NCI-H146 treated with DMSO at 0.1 percent for 48 hours (cell line): Measurements from ENCODE around the gene IL13RA2.

ENCODE experiments used
- DNase-seq: peaks from one replicate; lab custom pipeline; 2025; ENCODE audit not compliant: unreplicated experiment; lab: John Stamatoyannopoulos, UW

Gene IL13RA2, protein sequence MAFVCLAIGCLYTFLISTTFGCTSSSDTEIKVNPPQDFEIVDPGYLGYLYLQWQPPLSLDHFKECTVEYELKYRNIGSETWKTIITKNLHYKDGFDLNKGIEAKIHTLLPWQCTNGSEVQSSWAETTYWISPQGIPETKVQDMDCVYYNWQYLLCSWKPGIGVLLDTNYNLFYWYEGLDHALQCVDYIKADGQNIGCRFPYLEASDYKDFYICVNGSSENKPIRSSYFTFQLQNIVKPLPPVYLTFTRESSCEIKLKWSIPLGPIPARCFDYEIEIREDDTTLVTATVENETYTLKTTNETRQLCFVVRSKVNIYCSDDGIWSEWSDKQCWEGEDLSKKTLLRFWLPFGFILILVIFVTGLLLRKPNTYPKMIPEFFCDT

DNA sequence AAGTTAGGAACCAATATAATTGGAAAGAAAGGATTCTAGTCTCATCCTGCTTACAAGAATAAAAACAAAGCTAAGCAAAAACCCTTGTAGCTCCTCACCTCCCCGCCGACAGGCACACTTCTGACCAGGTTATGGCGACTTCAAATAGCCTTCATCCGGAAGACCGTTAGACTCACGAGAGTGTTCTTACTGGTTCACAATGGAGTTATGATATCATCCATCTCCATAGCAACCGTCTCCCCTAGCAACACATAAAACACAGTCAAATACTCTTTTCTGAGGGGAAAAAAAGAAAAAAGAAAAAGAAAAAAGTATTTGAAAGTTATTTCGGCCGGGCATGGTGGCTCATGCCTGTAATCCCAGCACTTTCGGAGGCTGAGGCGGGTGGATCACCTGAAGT lies at the start of gene IL13RA2:
Gene IL13RA2 (minus strand): TSS at position 162 of the 400 bp plus-strand sequence. CDS start 347 bp downstream, outside the sequence.
- DNase-seq = no peak

DNA sequence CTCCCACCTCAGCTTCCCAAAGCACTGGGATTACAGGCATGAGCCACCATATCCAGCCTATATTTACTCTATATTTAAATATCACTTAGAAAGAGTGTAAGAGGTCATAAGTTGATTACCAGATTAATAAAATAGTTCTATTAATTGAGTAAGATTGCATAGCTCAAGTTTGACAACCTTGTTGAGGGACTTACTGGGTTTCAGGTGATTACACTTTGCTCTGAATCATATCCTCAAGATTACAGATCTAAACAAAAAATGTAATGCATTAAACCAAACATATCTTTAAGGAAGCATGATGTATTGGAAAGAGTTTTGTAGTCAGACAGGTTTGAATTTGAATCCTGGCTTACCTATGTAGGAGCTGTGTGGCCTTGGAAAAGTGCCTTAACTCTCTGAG lies 47.9 kb upstream of the IL13RA2 start:
- no peak for DNase-seq

DNA sequence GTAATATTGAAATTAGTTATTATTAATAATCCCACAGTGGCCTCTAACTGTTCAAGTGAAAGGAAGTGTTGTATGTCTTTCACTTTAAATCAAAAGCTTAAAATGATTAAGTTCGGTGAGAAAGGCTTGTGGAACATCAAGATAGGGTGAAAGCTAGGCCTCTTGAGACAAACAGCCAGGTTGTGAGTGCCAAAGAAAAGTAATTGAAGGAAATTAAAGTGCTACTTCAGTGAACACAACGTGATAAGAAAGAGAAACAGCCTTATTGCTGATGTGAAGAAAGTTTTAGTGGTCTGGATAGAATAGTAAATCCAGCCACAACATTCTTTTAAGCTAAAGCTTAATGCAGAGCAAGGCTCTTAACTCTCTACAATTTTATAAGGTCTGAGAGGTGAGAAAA lies 42.6 kb upstream of the IL13RA2 start:
- DNase-seq = no peak

DNA sequence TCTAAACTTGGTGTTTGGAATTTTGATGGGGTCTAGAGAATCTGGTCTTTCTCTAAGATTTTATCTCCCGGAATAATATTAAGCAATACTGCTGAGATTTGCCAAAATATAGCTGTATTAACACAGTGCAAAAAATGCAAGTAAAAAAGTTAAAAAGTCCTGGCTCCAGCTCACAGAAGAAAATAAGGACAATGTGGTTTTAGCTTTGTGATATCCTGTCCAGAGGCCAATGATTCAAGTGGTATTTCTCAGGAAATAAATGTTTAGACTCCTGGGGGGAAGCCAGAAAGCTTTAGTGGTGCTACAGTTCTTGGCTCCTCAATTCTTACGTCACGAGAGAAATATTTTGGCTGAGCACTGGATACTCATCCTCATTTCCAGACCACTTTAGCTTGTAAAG lies 40.9 kb upstream of the IL13RA2 start:
- no peak for DNase-seq

DNA sequence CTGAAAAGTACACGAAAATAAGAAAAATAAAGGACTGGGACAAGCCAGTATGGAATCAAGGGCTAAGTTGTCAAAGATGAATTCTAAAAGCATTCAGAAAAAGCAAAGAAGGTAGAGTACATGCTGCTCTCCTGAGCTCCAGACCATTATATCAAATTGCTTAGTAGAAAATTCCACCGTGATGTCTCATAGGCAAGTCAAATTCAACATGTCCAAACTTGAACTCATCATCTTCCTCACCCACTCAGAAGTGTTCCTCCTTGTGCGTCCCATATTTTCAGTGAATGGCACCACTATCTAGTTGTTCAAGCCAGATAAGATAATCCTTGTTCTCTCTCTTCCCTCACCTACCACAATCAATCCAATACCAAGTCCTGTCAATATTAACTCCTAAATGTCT lies 37.5 kb upstream of the IL13RA2 start:
- DNase-seq = no peak

DNA sequence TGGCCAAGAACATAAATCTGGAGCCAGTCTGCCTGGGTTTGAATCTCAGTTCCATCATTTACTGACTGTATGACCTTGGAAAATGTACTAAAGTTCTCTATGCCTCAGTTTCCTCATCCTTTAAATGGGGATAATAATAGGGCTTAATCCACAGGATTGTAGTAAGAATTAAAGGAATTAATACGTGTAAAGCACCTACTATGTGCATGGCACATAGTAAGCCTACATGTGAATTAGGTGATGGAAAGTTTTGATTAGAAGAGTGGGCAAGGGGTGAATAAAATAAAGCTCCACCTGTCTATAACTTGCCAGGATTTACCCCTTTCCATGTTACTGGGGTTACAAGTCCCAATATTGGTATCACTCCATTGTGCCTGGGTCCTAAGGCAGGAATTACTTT lies 35.8 kb upstream of the IL13RA2 start:
- no peak for DNase-seq

DNA sequence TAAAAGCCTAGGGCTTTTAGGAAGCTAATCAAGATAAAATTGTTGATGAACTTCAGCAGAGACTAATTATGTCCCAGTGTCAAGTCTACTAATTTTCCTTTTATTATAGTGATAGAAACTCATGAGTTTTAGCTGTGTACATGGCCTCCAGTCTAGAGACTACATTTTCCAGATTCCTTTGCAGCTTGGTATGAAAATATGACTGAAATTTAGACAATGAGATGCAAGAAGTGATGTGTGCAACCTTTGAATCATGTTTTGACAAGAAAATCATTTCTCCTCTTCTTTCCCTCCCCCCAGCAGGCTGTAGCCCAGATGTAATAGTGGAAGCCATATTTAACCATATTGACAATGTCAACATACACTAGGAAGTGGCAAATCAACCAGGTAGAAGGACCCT lies 30.3 kb upstream of the IL13RA2 start:
- no peak for DNase-seq

DNA sequence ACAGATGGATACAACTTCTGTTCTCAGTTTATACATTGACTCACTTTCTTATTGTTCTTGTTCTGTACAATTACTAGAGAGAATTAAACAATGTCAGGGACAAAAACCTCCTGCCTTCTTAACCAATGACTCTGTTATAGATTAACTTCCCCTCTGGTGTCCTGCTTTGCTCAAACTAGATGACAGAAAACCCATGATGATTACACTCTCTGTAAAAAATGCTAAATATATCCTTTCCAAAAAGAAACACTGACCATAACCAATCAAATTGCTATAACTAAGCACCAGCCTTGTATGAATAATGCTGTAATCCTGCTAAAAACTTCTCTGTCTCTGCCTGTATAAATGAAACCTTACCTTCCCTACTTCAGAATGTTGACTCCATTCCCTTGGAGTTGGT lies 29.8 kb upstream of the IL13RA2 start:
- no peak for DNase-seq

DNA sequence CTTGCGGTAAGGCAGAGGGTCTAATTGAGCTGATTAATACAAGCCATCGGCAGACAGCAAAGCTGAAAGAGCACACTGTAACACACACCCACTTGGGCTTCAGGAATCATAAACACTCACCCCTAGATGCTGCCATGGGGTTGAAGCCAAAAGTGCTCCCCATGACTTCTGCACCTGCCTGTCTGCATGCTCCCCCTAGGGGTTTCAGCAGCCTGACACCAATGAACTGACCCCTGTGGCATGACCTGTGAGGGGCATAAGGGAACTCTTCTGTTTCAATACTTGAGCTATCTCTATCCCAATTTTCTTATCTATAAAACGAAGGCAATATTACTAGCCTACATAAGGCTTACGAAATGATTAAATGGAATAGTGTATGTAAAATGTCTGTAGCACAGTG lies 23.0 kb upstream of the IL13RA2 start:
- no peak for DNase-seq

DNA sequence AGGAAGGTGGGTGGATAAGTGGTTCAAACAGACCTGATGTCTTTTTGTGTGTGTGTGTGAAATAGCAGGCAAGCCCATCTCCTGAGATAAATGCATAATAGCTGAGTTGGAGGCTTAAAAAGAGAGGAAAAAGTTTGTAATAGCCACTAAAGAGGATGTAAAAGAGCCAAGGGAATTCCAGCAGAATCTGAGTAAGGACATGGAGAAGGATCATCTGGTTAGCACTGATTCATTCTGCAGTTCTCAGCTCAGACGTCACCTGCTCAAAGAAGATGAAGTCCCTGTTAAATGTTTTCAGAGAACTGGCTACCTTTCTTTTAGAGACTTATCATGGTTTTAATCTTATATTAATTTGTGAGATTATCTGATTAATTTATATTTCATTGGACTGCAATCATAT lies 21.0 kb upstream of the IL13RA2 start:
- no peak for DNase-seq

DNA sequence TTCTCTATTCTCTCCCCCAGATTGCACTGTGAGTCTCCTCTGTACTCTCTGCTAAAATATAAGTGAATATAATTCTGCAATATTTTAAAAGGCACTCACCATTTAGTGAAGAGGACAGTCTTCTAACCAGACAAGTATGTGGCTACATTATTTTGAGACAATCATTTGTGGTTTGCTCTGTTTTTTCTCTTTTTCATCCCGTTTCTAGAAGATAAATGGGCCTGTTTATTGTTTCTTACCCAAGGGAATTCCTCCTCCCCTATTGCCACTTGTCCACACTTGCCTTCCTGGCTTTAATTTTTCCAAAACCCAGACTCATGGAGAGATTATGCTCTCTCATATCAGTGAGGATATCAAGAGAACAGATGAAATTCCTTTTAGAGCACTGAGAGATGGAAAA lies 18.6 kb upstream of the IL13RA2 start:
- DNase-seq = no peak

DNA sequence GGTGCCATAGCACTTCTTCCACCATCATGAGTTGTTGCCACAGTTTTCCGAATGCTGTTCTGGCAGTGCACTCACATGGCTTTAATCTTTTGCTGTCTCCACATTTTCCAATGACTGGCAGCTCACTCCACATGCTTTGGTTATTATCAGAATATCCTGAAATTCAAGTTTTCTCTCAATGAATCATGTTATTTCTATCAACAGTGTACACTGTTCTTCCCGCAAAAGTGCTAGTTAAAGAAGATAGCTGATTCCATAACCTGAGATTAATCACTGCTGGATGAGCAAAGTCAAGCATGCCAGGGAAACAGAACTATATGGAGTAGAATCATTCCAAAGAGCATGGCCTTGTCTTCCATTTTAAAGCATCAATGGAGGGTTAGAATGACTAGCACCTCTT lies 14.6 kb upstream of the IL13RA2 start:
- no peak for DNase-seq

DNA sequence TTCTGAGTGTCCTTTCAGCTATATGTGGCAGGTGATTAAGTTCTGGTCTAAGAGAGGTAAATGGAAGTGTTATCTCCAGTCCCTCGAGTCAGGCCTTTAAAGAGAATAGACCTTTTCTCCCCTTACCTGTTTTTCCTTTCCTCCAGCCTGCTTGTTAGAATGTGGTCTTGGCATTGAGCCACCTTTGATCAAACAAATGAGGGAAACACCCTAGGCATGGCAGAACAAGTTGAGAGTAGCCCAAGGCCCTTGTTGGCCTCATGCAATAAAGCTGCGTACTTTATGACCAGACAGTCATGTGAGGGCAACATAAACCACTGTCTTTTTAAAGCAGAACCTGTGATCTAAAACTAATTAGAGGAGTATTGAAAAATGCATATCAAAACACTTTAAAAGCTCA lies 13.2 kb upstream of the IL13RA2 start:
- DNase-seq = no peak

DNA sequence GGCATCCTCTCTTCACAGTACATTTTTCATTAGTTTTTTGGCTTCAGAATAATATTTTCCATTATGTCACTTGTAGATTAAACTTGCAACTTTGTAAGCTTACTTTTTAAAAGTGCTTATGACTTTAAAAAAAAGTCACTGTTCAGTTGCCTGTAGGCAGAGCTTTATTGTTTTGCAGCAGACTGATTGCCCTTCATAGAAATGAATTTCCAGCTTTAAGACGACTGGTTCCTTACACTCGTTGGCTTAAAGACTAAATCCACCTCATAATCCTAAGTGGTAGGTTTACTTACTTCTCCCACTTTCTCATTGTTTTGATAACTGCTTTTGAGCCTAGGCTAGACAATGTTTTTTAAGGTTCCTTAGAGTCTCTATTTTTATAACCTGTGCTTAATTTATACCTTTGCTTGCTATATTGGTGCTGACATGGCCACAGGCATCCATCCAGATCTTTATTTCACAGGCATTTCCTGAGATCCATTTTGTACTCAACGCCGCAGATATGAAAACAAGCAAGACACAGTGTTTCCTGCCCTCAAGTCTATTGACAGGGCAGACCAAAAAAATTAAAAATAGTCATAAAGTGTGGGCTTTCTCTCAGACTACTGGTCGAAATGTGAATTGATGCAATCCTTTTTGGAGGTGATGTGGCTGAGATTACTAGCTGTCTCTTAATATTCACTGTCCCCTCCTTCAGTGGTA lies 12.6 kb upstream of the IL13RA2 start:
- no peak for DNase-seq

DNA sequence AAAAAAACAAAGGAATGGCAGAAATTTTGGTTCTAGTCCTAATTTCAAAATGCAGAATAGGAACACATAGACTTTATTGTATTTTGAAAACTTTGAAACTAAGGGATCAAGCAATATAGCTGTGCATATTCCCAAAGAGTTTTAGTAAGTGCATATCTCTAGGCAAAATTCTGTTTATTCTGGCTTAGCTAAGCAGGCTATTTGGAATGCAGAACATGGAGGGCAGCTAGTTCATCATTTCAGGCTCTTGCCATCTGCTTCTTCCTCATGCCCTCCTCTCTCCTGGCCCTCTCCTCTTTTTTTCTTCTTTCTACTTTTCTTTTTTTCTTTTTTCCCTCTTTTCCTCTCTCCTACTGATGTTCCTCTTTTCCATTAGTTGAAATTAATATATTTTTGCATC lies 12.0 kb upstream of the IL13RA2 start:
- DNase-seq = no peak

DNA sequence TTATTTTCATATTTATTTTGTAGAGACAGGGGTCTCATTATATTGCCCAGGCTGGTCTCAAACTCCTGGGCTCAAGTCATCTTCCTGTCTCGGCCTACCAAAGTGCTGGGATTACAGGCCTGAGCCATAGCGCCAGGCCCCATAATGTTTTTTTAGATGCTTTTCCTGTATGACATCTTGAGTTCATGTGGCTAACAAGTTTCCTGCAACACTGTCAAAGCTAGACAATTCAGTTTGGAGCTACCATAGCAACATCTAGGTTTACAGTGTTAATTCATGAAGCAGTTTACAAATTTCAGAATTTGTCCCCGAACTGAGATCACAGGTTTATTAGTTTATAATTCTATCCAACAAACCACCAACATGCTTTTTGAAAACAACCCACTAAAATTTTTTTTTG lies 6.4 kb upstream of the IL13RA2 start:
- DNase-seq = no peak

DNA sequence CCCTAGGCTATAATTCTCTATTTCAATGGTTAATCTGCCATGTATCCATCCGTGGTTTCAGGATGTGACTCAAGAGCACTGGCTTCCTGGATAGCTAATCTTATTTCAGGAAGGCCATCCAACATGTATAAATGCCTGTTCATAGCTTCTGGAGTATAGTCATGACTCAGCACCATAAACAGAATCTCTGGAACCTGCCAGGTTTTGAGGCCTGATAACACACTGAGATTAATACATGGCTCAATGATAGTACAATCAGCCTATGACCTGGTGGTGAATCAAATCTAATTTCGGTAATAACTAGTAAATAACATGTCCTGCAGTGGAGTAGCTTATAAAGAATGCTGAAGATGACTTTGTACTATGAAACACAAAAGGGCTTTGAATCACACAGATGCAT lies 5.7 kb upstream of the IL13RA2 start:
- no peak for DNase-seq

DNA sequence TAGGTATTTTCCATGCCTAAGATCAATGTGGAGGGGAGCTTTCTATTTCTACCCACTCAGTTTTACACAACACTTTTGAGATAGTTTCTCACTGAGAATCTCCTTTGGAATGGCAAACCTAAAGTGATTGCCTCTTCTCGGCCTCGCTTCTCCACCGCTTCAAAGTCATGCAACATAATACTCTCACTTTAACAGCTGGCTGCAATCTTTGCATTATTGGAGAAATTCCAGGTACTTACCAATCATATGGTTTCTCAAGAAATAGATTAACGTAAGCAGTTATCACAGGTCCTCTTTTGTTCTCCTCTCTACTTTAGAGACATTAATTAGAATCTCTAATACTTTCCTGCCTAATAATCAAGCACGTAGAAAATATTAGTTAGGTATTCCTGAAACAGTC lies 3.7 kb upstream of the IL13RA2 start:
- DNase-seq = no peak

DNA sequence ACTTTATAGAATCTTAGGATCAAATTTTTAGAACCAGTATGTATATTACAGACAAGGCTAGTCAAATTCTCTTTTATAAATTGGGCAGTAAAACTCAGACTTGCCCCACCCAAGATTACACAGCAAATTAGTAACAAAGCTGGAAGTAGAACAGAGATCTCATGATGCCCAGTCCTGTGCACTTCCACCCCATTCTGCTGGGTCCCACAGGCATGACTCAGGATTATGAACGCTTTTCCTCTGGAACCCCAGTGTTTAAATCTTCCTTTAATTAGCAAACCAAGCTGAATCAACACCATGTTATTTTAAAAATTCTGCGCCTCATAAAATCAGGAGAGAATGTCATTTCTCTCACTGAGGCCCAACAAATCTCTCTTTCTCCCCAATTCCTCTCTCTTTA lies 1.5 kb upstream of the IL13RA2 start:
- no peak for DNase-seq

DNA sequence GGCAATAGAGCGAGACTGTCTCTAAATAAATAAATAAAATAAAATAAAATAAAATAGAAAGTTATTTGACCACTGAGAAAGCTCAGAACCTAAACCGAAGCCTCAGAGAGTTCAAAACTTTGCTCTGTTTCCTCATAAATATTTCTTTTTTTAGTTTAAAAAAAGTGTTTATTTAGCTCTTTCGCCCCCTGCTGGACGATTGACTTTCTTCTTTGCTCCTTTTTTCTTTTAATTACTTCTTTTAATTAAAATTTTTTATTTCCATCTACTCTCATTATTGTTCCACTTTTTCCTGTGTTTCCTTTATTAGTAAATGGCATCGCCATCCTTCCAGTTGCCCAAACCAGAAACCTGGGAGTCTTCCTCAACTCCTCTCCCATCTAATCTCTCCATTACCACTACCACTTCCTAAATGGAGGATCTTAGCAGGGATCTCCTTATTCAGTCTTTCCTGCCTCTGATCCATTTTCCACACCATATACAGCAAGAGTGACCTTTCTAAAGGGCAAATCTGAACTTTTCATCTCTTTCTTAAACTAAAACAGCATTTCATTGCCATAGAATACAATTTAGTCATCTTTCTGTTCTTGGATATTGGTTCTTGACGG lies 728 bp upstream of the IL13RA2 start:
- DNase-seq = no peak

DNA sequence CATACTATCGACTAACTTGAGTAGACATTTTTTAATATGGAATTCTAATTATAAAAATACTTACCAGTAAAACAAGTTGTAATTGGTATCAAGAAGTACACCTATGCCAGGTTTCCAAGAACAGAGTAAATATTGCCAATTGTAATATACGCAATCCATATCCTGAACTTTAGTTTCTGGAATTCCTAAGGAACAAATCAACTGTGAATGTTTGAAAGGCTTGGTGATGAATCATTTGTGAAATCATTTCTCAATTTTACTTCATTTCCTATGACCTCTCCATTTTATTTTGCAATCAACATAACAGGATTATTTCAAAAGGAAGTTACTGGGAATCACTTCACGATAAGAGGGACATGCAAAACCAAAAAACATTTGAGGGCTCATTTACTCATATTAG lies 3.7 kb downstream of the IL13RA2 start:
- no peak for DNase-seq

DNA sequence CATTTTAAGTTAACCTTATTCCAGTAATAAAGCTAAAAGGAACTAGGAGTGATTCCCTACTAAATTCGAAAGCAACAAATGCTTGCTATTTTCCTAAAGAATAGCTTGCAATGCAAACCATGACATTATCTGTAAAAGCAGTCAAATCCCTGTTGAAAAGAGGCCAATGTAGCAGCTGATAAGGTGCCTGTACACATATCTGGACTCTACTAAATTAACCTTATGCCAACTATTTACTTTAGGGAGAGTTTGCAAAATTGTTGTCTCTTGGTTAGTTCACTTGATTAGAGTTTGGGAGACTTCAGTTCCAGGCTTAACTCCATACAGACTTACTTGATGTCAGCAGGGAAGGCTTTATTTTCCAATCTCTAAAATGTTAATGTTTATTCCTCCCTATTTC lies 6.0 kb downstream of the IL13RA2 start:
- DNase-seq = no peak
